Ishikawa (cell line): ENCODE measurements around the gene LPGAT1.

Experiments used
- CEBPB ChIP-seq: IDR thresholded peaks from 2 replicates; pipeline ENCODE4 v1.6.1; 2012
- CREB1 ChIP-seq: IDR thresholded peaks from 2 replicates; pipeline ENCODE4 v1.6.1; 2012; ENCODE audit warnings: low read depth
- EGR1 ChIP-seq: IDR thresholded peaks from 2 replicates; pipeline ENCODE4 v1.6.1; 2012
- EP300 ChIP-seq: IDR thresholded peaks from 2 replicates; pipeline ENCODE4 v1.6.1; 2012; ENCODE audit warnings: borderline replicate concordance
- FOXM1 ChIP-seq: IDR thresholded peaks from 2 replicates; pipeline ENCODE4 v1.6.1; 2012; ENCODE audit warnings: low read depth, borderline replicate concordance
- MAX ChIP-seq: IDR thresholded peaks from 2 replicates; pipeline ENCODE4 v1.6.1; 2012
- NFIC ChIP-seq: IDR thresholded peaks from 2 replicates; pipeline ENCODE4 v1.6.1; 2012
- RAD21 ChIP-seq: IDR thresholded peaks from 2 replicates; pipeline ENCODE4 v1.6.1; 2012; ENCODE audit warnings: low read depth
- REST ChIP-seq: IDR thresholded peaks from 2 replicates; pipeline ENCODE4 v1.6.1; 2012; ENCODE audit warnings: low read depth, mild to moderate bottlenecking
- TAF1 ChIP-seq: IDR thresholded peaks from 2 replicates; pipeline ENCODE4 v1.6.1; 2012; ENCODE audit warnings: low read depth, mild to moderate bottlenecking
- TCF12 ChIP-seq: IDR thresholded peaks from 2 replicates; pipeline ENCODE4 v1.6.1; 2012; ENCODE audit warnings: low read depth
- TEAD4 ChIP-seq: IDR thresholded peaks from 2 replicates; pipeline ENCODE4 v1.6.1; 2012
- YY1 ChIP-seq: IDR thresholded peaks from 2 replicates; pipeline ENCODE4 v1.6.1; 2012; ENCODE audit warnings: low read depth
- ZBTB7A ChIP-seq: IDR thresholded peaks from 2 replicates; pipeline ENCODE4 v1.6.1; 2012; ENCODE audit warnings: low read depth
- TF ChIP-seq, protein P1 (sequence below): IDR thresholded peaks from 2 replicates; pipeline ENCODE4 v1.6.1; 2012

Gene LPGAT1

DNA sequence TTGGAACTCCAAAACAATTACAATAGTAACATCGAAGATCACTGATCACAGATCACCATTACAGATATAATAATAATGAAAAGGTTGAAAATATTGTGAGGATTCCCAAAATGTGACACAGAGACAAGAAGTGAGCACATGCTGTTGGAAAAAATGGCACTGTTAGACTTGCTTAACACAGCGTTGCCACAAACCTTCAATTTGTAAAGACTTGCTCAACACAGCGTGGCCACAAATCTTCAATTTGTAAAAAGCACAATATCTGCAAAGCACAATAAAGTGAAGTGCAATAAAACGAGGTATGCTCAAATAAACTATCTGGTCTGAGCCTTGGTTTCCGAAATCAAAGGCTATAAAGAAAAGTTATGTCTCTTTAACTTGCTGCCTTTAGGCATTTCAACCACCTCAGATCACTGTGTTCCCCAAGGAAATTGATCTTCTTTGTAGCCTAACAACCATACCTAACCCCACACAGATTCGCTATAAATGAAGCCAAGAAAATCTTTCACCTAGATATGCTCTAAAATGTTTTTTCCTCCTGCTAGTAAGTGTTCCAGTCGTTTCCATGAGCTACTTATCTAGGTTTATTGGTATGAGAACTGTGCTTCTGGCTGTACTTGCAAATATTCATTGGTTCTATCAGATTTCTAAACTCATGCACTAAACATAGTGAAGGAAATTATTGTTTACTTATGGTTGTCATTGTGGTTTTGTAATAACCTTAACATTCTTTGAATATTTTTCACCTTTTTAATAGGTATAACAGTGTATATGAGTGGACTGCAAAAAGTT is 13.1 kb upstream of the LPGAT1 start:
- no peak for TF ChIP-seq MAX
- no peak for TF ChIP-seq EP300
- no peak for TF ChIP-seq FOXM1
- TF ChIP-seq, protein P1, sequence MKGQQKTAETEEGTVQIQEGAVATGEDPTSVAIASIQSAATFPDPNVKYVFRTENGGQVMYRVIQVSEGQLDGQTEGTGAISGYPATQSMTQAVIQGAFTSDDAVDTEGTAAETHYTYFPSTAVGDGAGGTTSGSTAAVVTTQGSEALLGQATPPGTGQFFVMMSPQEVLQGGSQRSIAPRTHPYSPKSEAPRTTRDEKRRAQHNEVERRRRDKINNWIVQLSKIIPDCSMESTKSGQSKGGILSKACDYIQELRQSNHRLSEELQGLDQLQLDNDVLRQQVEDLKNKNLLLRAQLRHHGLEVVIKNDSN = no peak
- TF ChIP-seq TEAD4 = no peak
- no peak for TF ChIP-seq RAD21
- TF ChIP-seq REST = no peak
- TF ChIP-seq EGR1 = no peak
- TF ChIP-seq TAF1 = no peak
- no peak for TF ChIP-seq CEBPB
- TF ChIP-seq ZBTB7A = no peak
- TF ChIP-seq TCF12 = no peak
- TF ChIP-seq NFIC = no peak
- TF ChIP-seq CREB1 = no peak
- TF ChIP-seq YY1 = no peak

DNA sequence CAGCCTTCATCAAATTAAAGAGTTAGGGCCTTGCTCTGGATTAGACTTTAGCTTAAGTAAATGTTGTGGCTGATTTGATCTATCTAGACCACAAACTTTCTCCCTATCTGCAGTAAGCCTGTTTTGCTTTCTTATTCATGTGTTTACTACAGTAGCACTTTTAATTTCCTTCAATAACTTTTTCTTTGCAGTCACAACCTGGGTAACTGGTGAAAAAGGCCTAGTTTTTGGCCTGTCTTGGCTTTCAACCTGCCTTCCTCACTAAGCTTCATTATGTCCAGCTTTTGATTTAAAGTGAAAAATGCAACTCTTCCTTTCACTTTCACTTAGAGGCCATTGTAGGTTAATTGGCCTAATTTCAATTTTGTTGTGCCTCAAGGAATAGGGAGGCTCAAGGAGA is 12.5 kb upstream of the LPGAT1 start:
- TF ChIP-seq TEAD4 = no peak
- TF ChIP-seq CREB1 = no peak

DNA sequence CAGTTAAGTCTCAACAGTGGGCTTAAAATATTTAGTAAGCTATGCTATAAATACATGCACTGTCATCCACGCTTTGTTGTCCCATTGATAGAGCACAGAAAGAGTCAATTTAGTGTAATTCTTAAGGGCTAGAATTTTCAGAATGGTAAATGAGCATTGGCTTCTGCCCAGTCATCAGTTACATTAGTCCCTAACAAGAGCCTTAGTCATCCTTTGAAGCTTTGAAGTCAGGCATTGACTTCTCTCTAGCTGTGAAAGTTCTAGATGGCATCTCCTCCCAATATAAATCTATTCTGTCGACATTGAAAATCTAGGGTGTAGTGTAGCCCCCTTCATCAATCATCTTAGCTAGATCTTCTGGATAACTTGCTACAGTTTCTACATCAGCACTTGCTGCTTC is 12.0 kb upstream of the LPGAT1 start:
- TF ChIP-seq CREB1 (no peak), YY1 (no peak), NFIC (no peak), EP300 (no peak), TEAD4 (no peak), MAX (no peak), TCF12 (no peak), ZBTB7A (no peak), REST (no peak), CEBPB (no peak), EGR1 (no peak), TAF1 (no peak), FOXM1 (no peak), RAD21 (no peak)
- TF ChIP-seq, protein P1 = no peak

GRCh38 chr1:211839106-211839505 is 8.5 kb upstream of the LPGAT1 start:
- TF ChIP-seq ZBTB7A = no peak
- TF ChIP-seq, protein P1 = no peak
- no peak for TF ChIP-seq YY1
- TF ChIP-seq TEAD4 = no peak
- TF ChIP-seq NFIC = no peak
- no peak for TF ChIP-seq EP300
- no peak for TF ChIP-seq EGR1
- TF ChIP-seq CEBPB = no peak
- TF ChIP-seq TCF12 = no peak
- TF ChIP-seq RAD21 = no peak
- TF ChIP-seq MAX = no peak
- TF ChIP-seq TAF1 = no peak
- TF ChIP-seq CREB1 = no peak
- TF ChIP-seq FOXM1 = no peak
- TF ChIP-seq REST = no peak
